ENCODE results near the gene SFR1.

GRCh38 chr10:104076743-104077160 is 45.2 kb upstream of the SFR1 start:
- TF ChIP-seq POLR2A (IDR thresholded peaks at IDR 0.05; ENCODE audit: low read depth, low read length) (no peak), POU2F2 (IDR thresholded peaks at IDR 0.05; ENCODE audit: low read depth, low read length) (no peak), POLR2AphosphoS5 (IDR thresholded peaks at IDR 0.05; ENCODE audit: low read depth, low read length) (no peak)

All from GM12891 (cell line).